ENCODE measurements around the gene RINL.
"Not testable (repeated sequence)": the region's sequence is repeated elsewhere in the genome, so short reads cannot be mapped to it uniquely, and the experiment has no call there.

Gene RINL

GRCh38 chr19:38875656-38876395 lies 2.2 kb downstream of the RINL start:
- DNase-seq (ENCODE audit: low read depth) = no peak

- not testable (repeated sequence) for DNase-seq (ENCODE audit: low read depth)
These were observed 4.7 kb downstream of the RINL start for GRCh38 chr19:38873400-38873799.

- DNase-seq (ENCODE audit: low read depth) = no peak
These were observed 7.5 kb downstream of the RINL start for GRCh38 chr19:38870612-38871011.

GRCh38 chr19:38869836-38870607 lies 8.1 kb downstream of the RINL start:
- DNase-seq (ENCODE audit: low read depth) = peak; percentile 31

- no peak for DNase-seq (ENCODE audit: low read depth)
These were observed 8.8 kb downstream of the RINL start for GRCh38 chr19:38869160-38869835.

- DNase-seq (ENCODE audit: low read depth) = no peak
These were observed 9.5 kb downstream of the RINL start for GRCh38 chr19:38868551-38868950.

GRCh38 chr19:38867171-38867780 lies 10.8 kb downstream of the RINL start:
- DNase-seq (ENCODE audit: low read depth) = no peak

- peak; percentile 47 for DNase-seq (ENCODE audit: low read depth)
These were observed 15.6 kb downstream of the RINL start for GRCh38 chr19:38862321-38863059.

GRCh38 chr19:38861368-38861767 lies 16.7 kb downstream of the RINL start:
- DNase-seq (ENCODE audit: low read depth) = no peak

- DNase-seq (ENCODE audit: low read depth) = not testable (repeated sequence)
These were observed 18.4 kb downstream of the RINL start for GRCh38 chr19:38859631-38860204.

GRCh38 chr19:38856813-38857212 lies 21.3 kb downstream of the RINL start:
- no peak for DNase-seq (ENCODE audit: low read depth)

- DNase-seq (ENCODE audit: low read depth) = not testable (repeated sequence)
These were observed 22.3 kb downstream of the RINL start for GRCh38 chr19:38855751-38856150.

GRCh38 chr19:38854961-38855360 lies 23.1 kb downstream of the RINL start:
- DNase-seq (ENCODE audit: low read depth) = not testable (repeated sequence)

- DNase-seq (ENCODE audit: low read depth) = no peak
These were observed 24.9 kb downstream of the RINL start for GRCh38 chr19:38853214-38853613.

- no peak for DNase-seq (ENCODE audit: low read depth)
These were observed 25.6 kb downstream of the RINL start for GRCh38 chr19:38852231-38853044.

- DNase-seq (ENCODE audit: low read depth) = peak; percentile 83
These were observed 26.3 kb downstream of the RINL start for GRCh38 chr19:38851622-38852230.

GRCh38 chr19:38850976-38851621 lies 27.0 kb downstream of the RINL start:
- no peak for DNase-seq (ENCODE audit: low read depth)

- no peak for DNase-seq (ENCODE audit: low read depth)
These were observed 27.6 kb downstream of the RINL start for GRCh38 chr19:38850436-38850975.

GRCh38 chr19:38849860-38850435 lies 28.1 kb downstream of the RINL start, which contains the start of gene HNRNPL:
Gene HNRNPL (minus strand): TSS chr19:38849986. CDS start chr19:38849966, 20 bp downstream.
- peak; percentile 100 for DNase-seq (ENCODE audit: low read depth)

All from GM04504 (cell line).